BE2C (cell line): Measurements from ENCODE around the gene CPEB4.

Experiments used
- DNase-seq: peaks from one replicate; pipeline ENCODE4 v3.0.0-alpha.2; 2020
- H3K27me3 ChIP-seq: fragments of 250-450 bp; sonication (Bioruptor Pico); 2 replicates; pipeline ENCODE4 v1.5.1; 2020; ENCODE audit warnings: mild to moderate bottlenecking
- H3K36me3 ChIP-seq: fragments of 250-450 bp; sonication (Bioruptor Pico); 2 replicates; pipeline ENCODE4 v1.5.1; 2020; ENCODE audit warnings: mild to moderate bottlenecking
- H3K4me1 ChIP-seq: fragments of 250-450 bp; sonication (Bioruptor Pico); 2 replicates; pipeline ENCODE4 v1.5.1; 2020
- H3K4me3 ChIP-seq: 2 replicates; pipeline ENCODE4 v1.5.1; 2011; ENCODE audit warnings: low read depth, low read length
- H3K9me3 ChIP-seq: fragments of 250-450 bp; sonication (Bioruptor Pico); 2 replicates; pipeline ENCODE4 v1.5.1; 2020
- CTCF ChIP-seq: IDR thresholded peaks from 2 replicates; pipeline ENCODE4 v1.5.1; 2012; ENCODE audit warnings: mild to moderate bottlenecking, low read depth, low read length

The CPEB4 gene

GRCh38 chr5:173895401-173896165, 7.4 kb downstream of the CPEB4 start:
- no peaks in the 10 kb centered on the region for H3K4me1 ChIP-seq
- no peak for DNase-seq
- no peaks in the 10 kb centered on the region for H3K9me3 ChIP-seq
- no peaks in the 10 kb centered on the region for H3K27me3 ChIP-seq
- no peak for TF ChIP-seq CTCF
- H3K4me3 ChIP-seq = no peak overlapping the region
- no peaks in the 10 kb centered on the region for H3K36me3 ChIP-seq

GRCh38 chr5:173896631-173897030, 8.5 kb downstream of the CPEB4 start:
- H3K9me3 ChIP-seq = no peaks in the 10 kb centered on the region
- H3K4me1 ChIP-seq = peaks cover 2% of the 10 kb centered on the region; the same call in 1 of the 2 replicates
- no peak for DNase-seq
- H3K4me3 ChIP-seq = no peak overlapping the region
- H3K27me3 ChIP-seq = no peaks in the 10 kb centered on the region
- no peaks in the 10 kb centered on the region for H3K36me3 ChIP-seq
- TF ChIP-seq CTCF = no peak

GRCh38 chr5:173901705-173902104, 13.6 kb downstream of the CPEB4 start:
- no peak for DNase-seq
- peaks cover 4% of the 10 kb centered on the region; the same call in 1 of the 2 replicates for H3K4me1 ChIP-seq

GRCh38 chr5:173902334-173902733, 14.2 kb downstream of the CPEB4 start:
- H3K4me1 ChIP-seq = peaks cover 4% of the 10 kb centered on the region
- TF ChIP-seq CTCF = no peak
- no peak for DNase-seq

More at GRCh38 chr5:173901705-173902104, 13.6 kb downstream of the CPEB4 start:
- no peak for TF ChIP-seq CTCF
- H3K36me3 ChIP-seq = peaks cover 3% of the 10 kb centered on the region; the same call in 1 of the 2 replicates
- H3K27me3 ChIP-seq = no peaks in the 10 kb centered on the region
- no peak overlapping the region for H3K4me3 ChIP-seq
- no peaks in the 10 kb centered on the region for H3K9me3 ChIP-seq

GRCh38 chr5:173902743-173903142, 14.6 kb downstream of the CPEB4 start:
- H3K36me3 ChIP-seq = peaks cover 3% of the 10 kb centered on the region; the same call in 1 of the 2 replicates
- H3K27me3 ChIP-seq = no peaks in the 10 kb centered on the region
- no peak for TF ChIP-seq CTCF
- no peaks in the 10 kb centered on the region for H3K9me3 ChIP-seq
- DNase-seq = no peak
- H3K4me1 ChIP-seq = peaks cover 7% of the 10 kb centered on the region
- H3K4me3 ChIP-seq = no peak overlapping the region

More at GRCh38 chr5:173902334-173902733, 14.2 kb downstream of the CPEB4 start:
- H3K4me3 ChIP-seq = no peak overlapping the region
- no peaks in the 10 kb centered on the region for H3K9me3 ChIP-seq
- peaks cover 3% of the 10 kb centered on the region; the same call in 1 of the 2 replicates for H3K36me3 ChIP-seq
- no peaks in the 10 kb centered on the region for H3K27me3 ChIP-seq
